GM19351 (cell line): ENCODE measurements around the gene NHSL1.

Experiments used
- ATAC-seq: cut with Tn5 transposase; IDR thresholded peaks from one replicate; pipeline ENCODE4 v1.9.1; 2021; ENCODE audit warnings: mild to moderate bottlenecking, moderate library complexity; ENCODE audit not compliant: unreplicated experiment

The NHSL1 gene

DNA sequence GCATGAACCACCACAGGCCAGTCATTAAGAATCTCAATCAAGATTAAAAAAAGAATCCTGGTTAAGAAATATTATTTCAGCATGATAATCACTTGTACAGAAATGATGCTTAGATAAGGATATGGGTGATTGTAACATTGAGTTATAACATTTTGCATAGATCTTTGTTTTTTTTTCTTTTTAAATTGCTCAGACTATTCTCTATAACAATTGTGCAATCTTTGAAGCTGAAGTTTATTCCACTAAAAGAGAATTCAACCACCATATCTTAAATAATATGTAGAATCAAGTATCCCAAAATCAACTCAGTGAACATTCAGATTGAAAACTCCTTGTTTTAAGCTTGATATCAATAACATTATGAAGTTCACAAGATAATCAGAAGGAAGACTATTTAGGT, 122.3 kb downstream of the NHSL1 start:
- no peak for ATAC-seq

DNA sequence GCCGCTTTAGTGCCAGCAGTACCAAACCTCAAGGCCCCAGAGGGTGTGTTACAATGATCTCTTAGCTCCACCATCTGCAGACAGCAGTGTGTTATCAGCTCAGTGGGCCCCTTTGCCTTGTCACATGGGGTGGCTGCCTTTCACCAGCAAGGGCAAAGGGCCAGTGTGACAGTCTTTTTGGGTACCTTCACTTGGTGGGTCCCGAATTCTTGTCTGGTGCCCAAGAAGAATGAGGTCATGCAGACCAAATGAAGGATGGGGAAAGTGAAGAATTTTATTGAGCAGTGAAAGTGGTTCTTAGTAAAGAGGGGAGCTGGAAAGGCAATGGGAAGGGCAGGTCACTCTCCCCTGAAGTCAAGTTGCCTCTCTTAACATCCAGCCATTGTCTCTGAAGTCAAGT, 124.5 kb downstream of the NHSL1 start:
- no peak for ATAC-seq

DNA sequence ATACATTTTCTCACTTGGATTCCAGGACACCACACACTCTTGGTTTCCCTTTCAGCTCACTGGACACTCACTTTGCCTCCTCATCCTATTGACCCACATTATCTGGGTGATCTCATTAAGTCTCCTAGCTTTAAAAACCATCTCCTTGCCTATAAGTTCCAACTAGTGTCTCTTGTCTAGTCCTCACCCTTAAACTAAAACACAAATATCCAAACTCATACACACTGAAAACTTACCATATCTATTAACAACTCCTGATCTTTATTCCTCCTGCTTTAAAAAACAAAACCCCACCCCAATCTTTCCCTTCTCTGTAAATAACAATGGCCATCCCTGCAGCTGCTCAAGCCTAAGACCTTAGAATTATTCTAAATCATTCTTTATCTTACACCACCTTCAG, 125.1 kb downstream of the NHSL1 start:
- no peak for ATAC-seq

DNA sequence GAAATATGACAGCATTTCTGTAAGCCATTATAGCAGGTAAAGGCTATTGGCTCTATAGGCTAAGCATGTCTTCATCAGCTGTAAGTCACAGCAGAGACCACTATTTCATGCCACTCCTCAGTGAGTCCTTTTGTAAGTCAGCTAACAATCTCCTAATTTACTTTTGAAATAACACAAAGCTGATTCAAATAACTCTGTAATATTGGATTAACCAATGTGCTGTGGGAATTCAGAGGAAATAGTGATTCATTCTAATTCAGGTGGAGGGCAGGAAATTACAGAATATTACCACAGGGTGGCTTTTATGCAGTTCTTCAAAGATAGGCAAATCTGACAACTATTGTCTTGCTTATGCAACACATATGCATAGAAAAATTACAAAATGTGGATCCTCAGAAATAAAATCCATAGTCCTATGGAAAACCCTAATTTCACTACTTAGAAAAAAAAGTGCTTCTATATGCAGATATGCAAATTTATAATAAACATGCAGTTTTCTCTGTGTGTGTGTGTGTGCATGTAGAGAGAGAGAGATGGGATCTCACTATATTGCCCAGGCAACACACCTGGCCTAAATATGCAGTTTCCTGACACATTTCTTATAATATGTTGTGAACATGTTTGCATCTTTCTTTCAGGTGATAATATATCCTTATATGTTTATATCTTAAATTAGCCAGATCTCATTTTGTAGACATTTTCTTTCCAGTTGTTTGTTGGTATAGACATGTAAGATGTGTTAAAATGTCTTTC, 126.4 kb downstream of the NHSL1 start:
- no peak for ATAC-seq
